Central memory CD8-positive, alpha-beta T cell (primary cell): Measurements from ENCODE around the gene JAKMIP2.
"Not testable (repeated sequence)": the region's sequence is repeated elsewhere in the genome, so short reads cannot be mapped to it uniquely, and the experiment has no call there.

Source experiments
- ATAC-seq: fragments of 150-1000 bp; cut with Tn5 transposase; replicated peaks from 2 replicates; pipeline ENCODE4 v1.10.0; 2022; ENCODE audit warnings: mild to moderate bottlenecking, moderate FRiP score, moderate number of reproducible peaks; ENCODE audit not compliant: poor library complexity, severe bottlenecking; ENCODE audit errors: extremely low read depth
- DNase-seq, 2 donors: peaks; one replicate each; pipeline ENCODE4 v3.0.0; 2021; ENCODE audit warnings: low spot score in 2 of 2
- H3K27ac Mint-ChIP-seq: one replicate; pipeline ENCODE4 v1.8.0; 2022; ENCODE audit warnings: low read depth, mild to moderate bottlenecking, moderate library complexity, mixed read lengths
- H3K27me3 Mint-ChIP-seq: one replicate; pipeline ENCODE4 v1.8.0; 2022; ENCODE audit warnings: mixed read lengths
- H3K36me3 Mint-ChIP-seq: one replicate; pipeline ENCODE4 v1.8.0; 2022; ENCODE audit warnings: mild to moderate bottlenecking, moderate library complexity, mixed read lengths; ENCODE audit not compliant: insufficient read depth
- H3K4me1 Mint-ChIP-seq: one replicate; pipeline ENCODE4 v1.8.0; 2022; ENCODE audit warnings: mixed read lengths
- H3K4me3 Mint-ChIP-seq: one replicate; pipeline ENCODE4 v1.8.0; 2022; ENCODE audit warnings: mild to moderate bottlenecking, moderate library complexity, mixed read lengths
- H3K9me3 Mint-ChIP-seq: one replicate; pipeline ENCODE4 v1.8.0; 2022; ENCODE audit warnings: mixed read lengths

JAKMIP2 gene

GRCh38 chr5:147644460-147644859 lies 138.1 kb downstream of the JAKMIP2 start:
- Mint-ChIP-seq H3K4me3 (no peak overlapping the region), H3K9me3 (no peaks in the 10 kb centered on the region), H3K36me3 (peaks cover 37% of the 10 kb centered on the region), H3K27ac (no peak overlapping the region), H3K27me3 (no peaks in the 10 kb centered on the region), H3K4me1 (no peaks in the 10 kb centered on the region)
- DNase-seq (no peak), ATAC-seq (no peak)

DNA sequence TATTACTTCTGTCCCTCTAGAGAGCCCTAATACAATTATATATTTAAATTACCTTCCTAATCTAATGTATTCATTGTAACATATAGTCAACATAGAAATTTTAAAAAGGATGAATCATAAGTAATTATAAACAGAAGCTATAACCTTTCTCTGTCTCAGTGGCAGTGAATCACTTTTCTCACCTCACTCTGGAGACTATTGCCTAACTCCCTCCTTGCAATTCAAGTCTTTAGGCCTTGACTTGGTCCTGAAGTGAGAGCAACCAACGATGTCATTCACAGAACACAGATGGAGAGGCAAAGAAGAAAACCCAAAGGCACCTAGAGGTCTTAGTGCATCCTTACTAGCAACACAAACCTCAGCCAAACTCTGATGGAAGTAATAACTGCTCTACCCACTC lies 139.4 kb downstream of the JAKMIP2 start:
- no peak overlapping the region for H3K4me3 Mint-ChIP-seq
- DNase-seq (no peak), ATAC-seq (no peak)
- H3K27ac Mint-ChIP-seq: no peak overlapping the region
- no peaks in the 10 kb centered on the region for H3K4me1 Mint-ChIP-seq
- H3K27me3 Mint-ChIP-seq: no peaks in the 10 kb centered on the region
- H3K36me3 Mint-ChIP-seq: peaks cover 38% of the 10 kb centered on the region
- H3K9me3 Mint-ChIP-seq: no peaks in the 10 kb centered on the region

- Mint-ChIP-seq H3K36me3 (peaks cover 37% of the 10 kb centered on the region), H3K9me3 (no peaks in the 10 kb centered on the region), H3K27me3 (no peaks in the 10 kb centered on the region), H3K4me3 (no peak overlapping the region), H3K27ac (no peak overlapping the region), H3K4me1 (no peaks in the 10 kb centered on the region)
- ATAC-seq (no peak), DNase-seq (no peak)
These were observed 139.9 kb downstream of the JAKMIP2 start for GRCh38 chr5:147642666-147643065.

GRCh38 chr5:147639321-147639720 lies 143.2 kb downstream of the JAKMIP2 start:
- Mint-ChIP-seq H3K27me3 (no peaks in the 10 kb centered on the region), H3K9me3 (no peaks in the 10 kb centered on the region), H3K36me3 (peaks cover 42% of the 10 kb centered on the region), H3K4me3 (no peak overlapping the region), H3K4me1 (no peaks in the 10 kb centered on the region), H3K27ac (no peak overlapping the region)
- ATAC-seq (no peak), DNase-seq (no peak)

GRCh38 chr5:147636729-147636984 lies 145.9 kb downstream of the JAKMIP2 start:
- Mint-ChIP-seq H3K9me3 (no peaks in the 10 kb centered on the region), H3K27ac (no peak overlapping the region), H3K36me3 (peaks cover 36% of the 10 kb centered on the region), H3K4me3 (no peak overlapping the region), H3K4me1 (no peaks in the 10 kb centered on the region), H3K27me3 (no peaks in the 10 kb centered on the region)
- ATAC-seq: no peak
- DNase-seq: no peak

GRCh38 chr5:147635882-147636728 lies 146.4 kb downstream of the JAKMIP2 start:
- DNase-seq (no peak), ATAC-seq (no peak)
- peaks cover 37% of the 10 kb centered on the region for H3K36me3 Mint-ChIP-seq
- no peaks in the 10 kb centered on the region for H3K9me3 Mint-ChIP-seq
- no peak overlapping the region for H3K27ac Mint-ChIP-seq
- H3K27me3 Mint-ChIP-seq: no peaks in the 10 kb centered on the region
- H3K4me1 Mint-ChIP-seq: no peaks in the 10 kb centered on the region
- H3K4me3 Mint-ChIP-seq: no peak overlapping the region

DNA sequence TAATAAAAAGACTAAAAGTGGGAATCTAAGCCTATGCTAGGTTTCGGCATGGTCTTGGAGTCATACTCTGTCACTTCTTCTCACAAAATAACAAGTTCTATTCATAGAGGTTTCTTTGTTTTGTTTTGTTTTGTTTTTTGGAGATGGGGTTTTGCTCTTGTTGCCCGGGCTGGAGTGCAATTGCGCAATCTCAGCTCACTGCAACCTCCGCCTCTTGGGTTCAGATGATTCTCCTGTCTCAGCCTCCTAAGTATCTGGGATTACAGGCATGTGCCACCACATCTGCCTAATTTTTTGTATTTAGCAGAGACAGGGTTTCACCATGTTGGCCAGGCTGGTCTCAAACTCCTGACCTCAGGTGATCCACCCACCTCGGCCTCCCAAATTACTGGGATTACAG lies 147.1 kb downstream of the JAKMIP2 start:
- not testable (repeated sequence) for H3K4me1 Mint-ChIP-seq, H3K27ac Mint-ChIP-seq, H3K27me3 Mint-ChIP-seq, DNase-seq, ATAC-seq, H3K4me3 Mint-ChIP-seq, H3K9me3 Mint-ChIP-seq
- peaks cover 35% of the 10 kb centered on the region for H3K36me3 Mint-ChIP-seq

- Mint-ChIP-seq H3K36me3 (peaks cover 32% of the 10 kb centered on the region), H3K27ac (no peak overlapping the region), H3K4me1 (no peaks in the 10 kb centered on the region), H3K9me3 (no peaks in the 10 kb centered on the region), H3K4me3 (no peak overlapping the region), H3K27me3 (no peaks in the 10 kb centered on the region)
- ATAC-seq (no peak), DNase-seq (no peak)
These were observed 149.4 kb downstream of the JAKMIP2 start for GRCh38 chr5:147633173-147633572.

- Mint-ChIP-seq H3K9me3 (no peaks in the 10 kb centered on the region), H3K27me3 (no peaks in the 10 kb centered on the region), H3K4me3 (no peak overlapping the region), H3K27ac (no peak overlapping the region), H3K4me1 (no peaks in the 10 kb centered on the region), H3K36me3 (peaks cover 33% of the 10 kb centered on the region)
- ATAC-seq (no peak), DNase-seq (no peak)
These were observed 151.0 kb downstream of the JAKMIP2 start for GRCh38 chr5:147631428-147632003.

- H3K4me3 Mint-ChIP-seq: no peak overlapping the region
- peaks cover 28% of the 10 kb centered on the region for H3K36me3 Mint-ChIP-seq
- H3K9me3 Mint-ChIP-seq: no peaks in the 10 kb centered on the region
- ATAC-seq (no peak), DNase-seq (no peak)
- no peaks in the 10 kb centered on the region for H3K27me3 Mint-ChIP-seq
- peak overlapping the region; percentile 22 for H3K27ac Mint-ChIP-seq
- no peaks in the 10 kb centered on the region for H3K4me1 Mint-ChIP-seq
These were observed 153.3 kb downstream of the JAKMIP2 start for GRCh38 chr5:147629196-147629595.

DNA sequence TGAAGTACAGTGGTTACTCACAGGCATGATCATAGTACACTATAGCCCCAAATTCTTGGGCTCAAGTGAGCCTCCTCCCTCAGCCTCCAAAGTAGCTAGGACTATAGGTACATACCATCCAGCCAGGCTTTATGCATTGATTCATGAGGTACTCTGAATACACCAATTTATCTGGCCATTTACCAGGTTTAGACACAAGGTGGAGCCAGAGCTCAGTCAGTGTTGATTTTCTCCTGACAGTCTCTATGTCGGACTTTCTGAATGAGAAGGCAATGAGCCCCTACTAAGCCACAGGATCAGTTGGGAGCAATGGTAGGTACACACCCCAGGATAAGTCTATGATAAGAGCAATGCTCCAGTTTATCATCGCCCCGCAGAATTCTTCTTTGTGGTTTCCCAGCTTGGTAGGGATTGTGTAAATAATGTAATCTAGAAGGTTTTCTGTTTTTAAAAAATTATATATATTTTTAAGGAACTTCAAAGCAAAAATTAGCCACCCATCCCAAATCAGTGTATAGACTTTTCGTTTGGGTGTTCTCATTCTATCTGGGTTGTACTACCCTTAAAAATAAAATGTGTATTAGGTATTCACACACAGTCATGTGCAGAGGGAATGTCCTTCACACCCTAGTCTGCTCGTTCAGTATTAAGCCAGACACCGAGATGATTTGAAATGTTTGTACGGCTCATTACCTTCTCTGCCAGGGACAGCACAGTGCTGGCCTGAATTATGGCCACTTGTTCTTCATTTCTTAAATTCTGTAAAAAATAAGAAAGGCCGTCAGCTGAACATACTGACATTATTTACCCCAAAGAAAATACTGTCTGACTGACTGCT lies 154.3 kb downstream of the JAKMIP2 start:
- Mint-ChIP-seq H3K27ac (no peak overlapping the region), H3K4me3 (no peak overlapping the region), H3K9me3 (no peaks in the 10 kb centered on the region), H3K4me1 (no peaks in the 10 kb centered on the region), H3K27me3 (no peaks in the 10 kb centered on the region), H3K36me3 (peaks cover 29% of the 10 kb centered on the region)
- ATAC-seq (peak; percentile 70), DNase-seq (peak; percentile 42 to 57)

DNA sequence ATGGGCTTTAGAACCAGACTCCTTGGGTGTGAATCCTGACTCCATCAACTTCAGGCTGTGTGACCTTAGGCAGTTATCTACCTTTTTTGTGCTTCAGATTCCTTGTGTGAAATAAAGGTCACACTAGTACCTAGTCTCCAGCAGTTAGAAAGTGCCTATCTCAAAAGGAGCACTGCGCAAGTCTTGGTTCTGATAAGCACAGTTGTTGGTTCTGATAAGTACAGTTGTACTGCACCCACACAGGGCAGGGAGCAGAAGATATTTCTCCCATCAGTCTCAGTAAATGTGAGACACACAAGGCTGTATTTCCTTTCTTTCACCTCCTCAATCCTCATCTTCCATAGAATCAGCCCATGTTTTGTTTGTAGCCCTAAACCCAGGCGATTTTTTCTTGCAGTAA lies 156.1 kb downstream of the JAKMIP2 start:
- Mint-ChIP-seq H3K4me3 (no peak overlapping the region), H3K27me3 (no peaks in the 10 kb centered on the region), H3K4me1 (no peaks in the 10 kb centered on the region), H3K27ac (no peak overlapping the region), H3K36me3 (peaks cover 26% of the 10 kb centered on the region), H3K9me3 (no peaks in the 10 kb centered on the region)
- ATAC-seq: no peak
- no peak for DNase-seq

DNA sequence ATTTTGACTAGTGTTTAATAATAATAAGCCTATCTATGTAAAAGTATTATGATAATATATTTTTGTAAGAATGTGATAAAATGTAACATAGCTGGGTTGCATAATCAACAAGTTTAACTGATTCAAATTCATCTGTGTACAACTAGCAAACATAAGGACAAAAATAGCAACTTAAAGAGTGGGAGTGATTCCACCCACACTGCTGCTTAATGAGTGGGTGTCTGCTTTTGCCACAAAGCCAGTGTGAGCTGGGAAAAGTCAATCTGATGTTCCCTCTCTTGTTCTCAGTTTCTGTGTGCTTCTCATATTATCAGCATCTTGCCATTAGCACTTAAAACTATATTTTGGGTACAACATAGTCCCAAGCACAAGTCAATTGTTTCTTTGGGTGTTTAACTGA lies 161.5 kb downstream of the JAKMIP2 start:
- H3K27me3 Mint-ChIP-seq: no peaks in the 10 kb centered on the region
- DNase-seq (no peak), ATAC-seq (no peak)
- no peaks in the 10 kb centered on the region for H3K9me3 Mint-ChIP-seq
- peaks cover 20% of the 10 kb centered on the region for H3K36me3 Mint-ChIP-seq
- no peak overlapping the region for H3K4me3 Mint-ChIP-seq
- H3K27ac Mint-ChIP-seq: no peak overlapping the region
- H3K4me1 Mint-ChIP-seq: no peaks in the 10 kb centered on the region
